Stimulated activated naive CD4-positive, alpha-beta T cell (primary cell): ENCODE data around the gene RHEBL1.
"Not testable (repeated sequence)": the region's sequence is repeated elsewhere in the genome, so short reads cannot be mapped to it uniquely, and the experiment has no call there.

Experiments used
- DNase-seq, 6 experiments: peaks; one replicate each; lab custom pipeline; 2025; lab: John Stamatoyannopoulos, UW

Gene RHEBL1

DNA sequence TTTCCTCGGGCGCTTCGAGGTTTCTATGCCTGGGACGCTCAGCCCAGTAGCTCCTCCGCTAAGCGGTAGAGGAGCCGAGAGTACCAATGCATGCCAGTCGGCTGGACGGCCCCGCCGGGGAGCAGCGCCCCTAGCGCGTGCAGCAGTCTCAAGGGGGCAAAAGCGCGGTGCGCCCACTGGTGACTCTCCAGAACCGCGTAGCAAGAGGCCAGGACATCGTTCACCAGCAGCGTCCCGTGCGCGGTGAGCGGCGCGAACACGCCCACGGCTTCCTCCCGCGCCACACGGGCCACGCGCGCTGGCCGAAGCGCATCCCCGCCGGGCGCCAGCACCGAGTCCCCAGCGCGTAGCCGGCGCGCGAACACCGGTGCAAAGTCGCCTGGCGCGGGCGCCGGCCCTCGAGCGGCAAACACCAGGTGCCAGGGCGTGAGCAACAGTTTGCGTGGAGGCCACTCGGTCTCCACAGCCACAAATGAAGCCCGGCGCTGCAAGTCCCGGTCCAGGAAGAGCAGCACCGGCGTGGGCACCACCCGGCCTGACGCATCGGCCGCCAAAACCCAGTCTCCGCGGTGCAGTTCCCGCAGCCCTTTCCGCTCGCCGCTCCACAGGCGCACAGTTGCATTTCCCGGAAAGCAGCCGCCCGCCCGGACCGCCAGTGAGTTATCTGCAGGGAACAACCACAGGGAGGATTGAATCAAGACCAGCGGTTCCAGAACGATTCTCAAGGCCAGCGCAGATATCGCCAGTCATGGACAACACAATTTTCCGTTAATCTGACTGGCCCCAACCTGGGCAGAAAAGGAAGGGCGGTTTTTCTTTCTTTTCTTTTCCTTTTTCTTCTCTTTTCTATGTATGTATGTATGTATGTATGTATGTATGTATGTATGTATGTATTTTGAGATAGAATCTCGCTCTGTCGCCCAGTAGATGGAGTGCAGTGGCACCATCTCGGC is 20.3 kb upstream of the RHEBL1 start:
- peak in 1 of 6 experiments; percentile 40 for DNase-seq

DNA sequence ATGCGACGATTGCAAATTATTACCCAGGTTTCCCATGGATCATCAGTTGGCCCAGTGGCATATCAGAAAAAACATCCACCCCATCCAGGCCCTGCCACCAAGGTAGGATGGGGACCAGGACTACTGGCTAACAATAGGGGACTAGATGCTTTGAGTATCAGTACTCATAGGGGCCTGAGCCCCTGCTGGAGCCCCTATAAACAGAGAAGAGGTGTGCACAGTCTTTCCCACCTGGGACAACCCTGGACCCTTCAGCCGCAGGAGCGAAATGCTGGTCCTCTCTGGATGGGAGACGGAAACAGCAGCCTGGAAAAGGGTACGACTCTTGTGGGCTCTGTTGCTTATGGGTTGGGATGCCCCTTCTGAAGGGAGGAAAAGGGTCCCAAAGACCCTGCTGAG is 19.2 kb upstream of the RHEBL1 start:
- no peak for DNase-seq

DNA sequence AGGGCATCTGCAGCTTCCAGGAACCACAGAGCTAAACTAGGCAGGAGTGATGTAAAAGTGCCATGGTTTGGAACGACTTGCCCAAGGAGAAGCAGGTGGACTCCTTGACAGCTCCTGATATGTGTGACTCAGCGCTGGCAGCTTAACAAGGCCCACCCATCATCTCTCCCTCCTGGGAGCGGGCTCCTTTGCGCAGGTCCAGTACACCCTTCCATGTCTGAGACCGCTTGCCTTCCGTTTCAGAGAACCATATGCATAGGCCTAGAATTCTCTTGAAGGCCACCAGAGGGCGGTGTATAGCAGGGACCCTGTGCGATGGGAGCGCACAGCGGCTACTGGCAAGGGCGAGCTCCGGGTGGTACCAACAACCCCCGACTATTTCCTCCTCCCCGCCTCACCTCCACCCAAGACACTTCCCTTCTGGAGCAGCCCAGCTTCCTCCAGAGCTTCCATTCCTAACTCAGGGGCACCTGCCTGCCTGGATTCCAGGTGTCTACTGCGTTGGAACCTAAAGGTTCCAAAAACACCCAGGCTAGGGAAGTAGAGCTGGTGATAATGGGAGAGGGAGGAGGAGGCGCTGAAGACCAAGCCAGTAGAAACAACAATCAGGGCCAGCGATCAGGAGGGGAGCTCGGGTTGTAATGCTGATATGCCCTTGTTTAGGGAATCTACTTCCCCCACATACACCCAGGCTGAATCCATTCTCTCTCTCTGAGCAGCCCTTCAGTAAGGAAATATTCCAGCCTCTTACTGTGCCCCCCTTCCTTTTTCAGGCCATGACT is 18.6 kb upstream of the RHEBL1 start:
- DNase-seq: peak; percentile 38 to 79 (median 50)

DNA sequence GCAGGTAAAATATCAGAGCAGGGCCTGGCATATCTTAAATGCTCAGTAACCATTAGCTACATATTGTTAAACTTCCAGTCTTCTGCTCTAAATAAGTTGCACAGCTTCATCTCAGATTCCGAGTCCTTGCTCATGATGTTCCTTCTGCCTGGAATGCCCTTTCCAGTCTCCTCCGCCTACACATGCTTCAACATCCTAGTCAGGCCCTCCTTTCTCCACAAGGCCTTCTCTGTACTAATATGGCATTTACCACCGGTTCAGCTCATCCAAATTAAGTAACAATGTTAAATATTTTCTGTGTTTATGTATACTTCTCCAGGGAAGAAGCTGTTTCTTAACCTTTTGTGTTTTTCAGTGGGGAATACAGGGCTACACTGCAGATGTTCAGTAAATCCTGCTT is 16.3 kb upstream of the RHEBL1 start:
- no peak for DNase-seq

DNA sequence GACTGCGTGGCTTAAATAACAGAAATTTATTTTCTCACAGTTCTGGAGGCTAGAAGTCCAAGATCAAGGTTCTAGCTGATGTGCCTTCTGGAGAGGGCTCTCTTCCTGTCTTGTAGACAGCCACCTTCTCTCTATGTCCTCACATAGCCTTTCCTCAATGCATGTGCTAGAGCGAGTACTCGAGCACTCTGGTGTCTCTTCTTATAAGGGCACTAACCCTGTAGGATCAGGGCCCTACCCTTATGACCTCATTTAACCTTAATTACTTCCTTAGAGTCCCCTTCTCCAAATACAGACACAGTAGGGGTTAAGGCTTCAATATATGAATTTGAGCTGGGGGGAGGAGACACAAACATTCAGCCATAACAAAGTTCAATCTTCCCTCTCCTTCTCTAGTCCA is 14.7 kb upstream of the RHEBL1 start:
- no peak for DNase-seq

GRCh38 chr12:49079793-49080192 is 10.0 kb upstream of the RHEBL1 start:
- DNase-seq: no peak

GRCh38 chr12:49070971-49071370 is 1.2 kb upstream of the RHEBL1 start:
- DNase-seq: no peak

- peak in 1 of 6 experiments; percentile 18 for DNase-seq
Observed at GRCh38 chr12:49068879-49069506, 786 bp downstream of the RHEBL1 start.

- DNase-seq: no peak
Observed at GRCh38 chr12:49066120-49066519, 3.7 kb downstream of the RHEBL1 start.

DNA sequence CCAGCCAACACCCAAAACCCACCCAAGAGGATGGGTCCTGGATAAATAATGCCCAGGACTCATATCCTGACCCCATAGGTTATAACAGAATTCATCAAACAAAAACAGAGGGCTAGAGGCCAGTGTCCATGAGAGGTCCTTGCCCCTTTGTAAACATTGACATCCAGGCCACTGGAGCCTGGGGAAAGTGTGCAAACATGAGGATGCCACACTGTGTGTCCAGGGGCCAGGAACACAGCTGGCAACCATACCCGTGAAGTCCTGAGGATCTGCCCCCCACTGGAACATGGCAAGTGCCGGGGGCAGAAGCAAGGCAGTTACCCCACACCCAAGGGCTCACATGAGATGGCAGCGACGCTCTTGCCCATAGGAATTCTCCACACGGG is 5.0 kb downstream of the RHEBL1 start:
- DNase-seq: no peak

GRCh38 chr12:49061916-49062315 is 7.9 kb downstream of the RHEBL1 start:
- DNase-seq: not testable (repeated sequence)

DNA sequence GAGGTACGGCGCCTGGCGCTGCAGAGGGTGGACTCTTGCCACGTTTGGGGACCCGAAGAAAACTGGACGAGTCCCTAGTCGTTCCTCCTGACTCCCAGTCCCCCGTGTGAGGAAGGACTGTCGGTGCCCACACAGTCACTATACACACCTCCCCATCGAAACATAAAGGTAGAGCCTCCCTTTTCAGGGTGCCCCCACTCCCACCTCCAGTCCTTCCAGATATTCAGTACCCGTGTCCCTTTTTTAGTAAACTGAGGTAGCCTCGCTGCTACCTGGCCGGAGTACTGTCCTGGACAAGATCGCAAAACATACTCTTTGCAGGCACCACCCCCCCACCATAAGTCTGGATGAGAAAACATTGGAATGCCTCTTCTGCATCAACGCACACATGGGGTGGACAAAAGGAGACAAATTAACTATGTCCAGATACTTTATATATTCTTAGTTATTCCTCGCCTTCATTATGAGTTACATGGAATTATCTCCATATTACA is 8.6 kb downstream of the RHEBL1 start:
- no peak for DNase-seq

DNA sequence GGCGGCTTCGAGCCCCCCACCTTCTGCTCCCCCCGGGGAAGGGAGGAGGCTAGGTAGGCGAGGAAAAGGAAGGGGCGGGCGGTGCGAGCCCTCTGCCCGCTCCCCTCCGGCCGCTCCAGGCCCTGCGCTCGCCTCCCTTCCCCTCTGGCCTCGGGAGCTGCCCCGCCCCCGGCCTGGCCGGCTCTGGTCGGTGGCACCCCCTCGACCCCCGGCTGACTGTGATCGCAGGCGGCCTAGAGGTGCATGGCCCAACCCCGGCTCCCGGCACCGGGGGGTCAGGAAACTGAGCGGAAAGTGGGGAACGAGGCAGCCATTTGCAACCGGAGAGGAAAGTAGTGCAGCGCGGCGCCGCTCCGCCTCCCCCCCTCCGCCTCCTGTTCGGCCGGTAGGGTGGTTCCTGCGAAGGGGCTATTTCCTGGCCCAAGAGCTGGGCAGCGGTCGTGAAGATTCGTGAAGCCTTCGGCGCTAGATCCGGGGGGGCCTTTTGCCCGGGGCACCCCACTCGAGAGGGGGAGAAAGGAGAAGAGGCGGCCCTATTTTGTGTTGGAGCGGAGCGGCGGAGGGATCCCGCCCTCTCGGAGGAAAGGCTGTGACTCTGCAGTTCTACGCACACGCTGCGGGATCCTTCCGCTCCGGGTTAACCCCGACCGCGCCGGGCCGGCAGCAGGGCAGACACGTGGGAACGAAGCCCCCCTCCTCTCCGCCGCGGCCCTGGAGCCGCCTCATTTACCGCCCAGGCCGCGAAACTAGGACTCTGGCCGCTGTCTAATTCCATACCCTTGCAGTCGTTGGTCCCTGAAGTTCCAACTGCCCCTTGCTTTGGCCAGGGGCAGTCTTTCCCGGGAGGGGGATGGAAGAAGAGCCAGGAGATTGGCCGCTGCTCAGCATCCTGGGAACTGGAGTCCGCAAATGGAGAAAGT is 9.3 kb downstream of the RHEBL1 start, which contains the start of gene KMT2D:
Gene KMT2D (minus strand): TSS at position 558 of the 920 bp plus-strand sequence. CDS start 5,470 bp downstream, outside the sequence.
- peak; percentile 83 to 97 (median 92) for DNase-seq

GRCh38 chr12:49059299-49060171 is 10.2 kb downstream of the RHEBL1 start:
- DNase-seq: peak in 4 of 6 experiments; percentile 13 to 43 (median 32)

- DNase-seq: no peak
Observed at GRCh38 chr12:49059045-49059298, 10.8 kb downstream of the RHEBL1 start.

DNA sequence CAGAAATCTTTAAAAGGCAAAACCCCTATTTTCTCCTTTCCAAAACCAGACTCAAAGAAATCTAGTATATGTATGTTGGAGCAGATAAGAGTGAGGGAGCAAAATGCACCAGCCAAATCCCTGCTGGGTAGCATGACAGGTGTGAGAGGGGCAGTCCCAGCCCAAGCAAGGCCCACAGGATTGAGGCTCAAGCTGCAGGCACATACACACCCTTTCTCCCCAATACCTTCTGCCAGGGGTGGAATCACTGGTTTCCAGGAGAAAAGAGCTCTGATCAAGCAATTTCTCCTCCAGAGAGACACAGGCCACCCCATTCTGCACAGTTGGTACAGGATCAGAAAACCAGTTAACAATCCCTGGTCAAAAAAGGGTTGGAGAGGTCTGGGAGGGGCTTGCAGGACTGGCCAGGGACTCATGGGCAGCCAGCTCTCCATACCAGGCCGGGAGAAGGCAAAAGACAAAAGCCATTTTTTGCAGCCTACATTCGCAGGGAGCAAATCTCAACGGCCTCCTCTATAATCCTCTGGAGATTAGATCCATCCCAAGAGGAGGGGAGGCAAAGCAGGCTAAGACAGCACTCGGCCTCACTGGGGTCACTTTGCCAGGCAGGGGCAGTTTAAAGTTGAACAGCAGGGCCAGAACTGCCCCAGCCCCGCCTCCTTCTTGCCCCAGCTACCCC is 11.3 kb downstream of the RHEBL1 start:
- DNase-seq: no peak

- DNase-seq: no peak
Observed at GRCh38 chr12:49057888-49058287, 11.9 kb downstream of the RHEBL1 start.

DNA sequence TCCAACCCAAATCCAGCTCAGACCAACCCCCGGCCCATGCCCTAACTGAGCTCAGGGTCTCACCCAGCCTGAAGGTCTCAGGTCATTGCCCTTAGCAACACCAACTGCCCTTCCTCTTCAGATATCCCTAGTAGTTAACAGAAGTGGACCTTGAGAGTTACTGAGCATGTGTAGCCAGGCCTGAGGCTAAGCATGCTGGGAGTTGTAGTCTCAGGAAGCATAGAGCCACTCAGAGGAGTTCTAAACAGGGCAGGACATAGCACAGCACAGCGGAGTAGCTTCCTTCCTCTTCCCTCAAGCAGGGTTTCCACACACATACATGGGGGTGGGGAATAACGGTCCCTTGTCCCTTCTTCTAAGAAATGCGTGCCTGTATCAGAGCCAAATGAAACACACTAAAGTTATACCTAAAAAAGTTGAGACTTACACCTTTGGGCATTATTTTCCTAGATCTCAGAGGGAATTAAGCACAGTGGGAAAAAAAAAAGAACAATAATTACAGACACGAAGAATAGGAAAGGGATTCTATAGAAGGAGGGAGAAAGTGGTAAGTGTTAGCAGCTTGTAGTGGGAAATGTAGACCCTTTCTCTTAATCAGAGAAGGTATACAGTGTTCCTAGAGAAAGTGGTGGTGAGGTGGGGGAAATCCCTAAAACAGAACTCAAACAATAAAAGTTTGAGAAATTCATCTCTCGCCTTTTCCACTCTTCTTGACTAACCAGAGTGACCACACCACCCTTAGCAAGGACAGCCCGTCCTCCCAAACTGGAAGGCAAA is 13.6 kb downstream of the RHEBL1 start:
- peak in 5 of 6 experiments; percentile 17 to 49 (median 37) for DNase-seq

DNA sequence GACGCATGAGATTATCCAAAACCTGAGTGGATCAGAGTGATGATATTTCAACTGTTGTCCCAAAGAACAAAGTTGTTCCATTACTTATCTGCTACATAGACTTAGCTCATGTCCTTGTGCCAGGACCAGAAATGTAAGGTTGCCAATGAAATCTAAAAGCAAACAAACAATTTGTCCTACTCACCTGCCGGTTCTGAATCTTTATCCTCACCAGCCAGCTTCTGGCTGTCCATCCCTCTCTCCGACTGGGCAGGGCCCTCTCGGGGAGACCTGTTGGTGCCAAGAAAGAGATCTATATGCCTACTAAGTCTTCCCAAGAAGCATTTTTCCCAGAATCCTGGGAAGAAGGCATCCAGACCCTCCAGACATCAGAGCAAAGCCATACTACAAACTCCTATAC is 14.7 kb downstream of the RHEBL1 start:
- no peak for DNase-seq
